Activated CD4-positive, alpha-beta T cell treated with anti-CD3 and anti-CD28 coated beads, Interleukin-2, amount 10 ng/mL, durations not matched to agents 7 days and 5 days (primary cell): ENCODE data around the gene MACROH2A1. TPM values are rescaled to one million over a fixed set of nuclear protein-coding genes. Genes with fewer than 3 reads are reported as not detected.

ENCODE experiments used
- CTCF ChIA-PET: fragments of 350-600 bp; sonication (Branson Sonifier 250); formaldehyde crosslinking; loops from one replicate; lab custom pipeline; 2021; ENCODE audit warnings: antibody characterized with exemption; lab: Charles Lee
- POLR2A ChIA-PET: fragments of 350-600 bp; sonication (Branson Sonifier 250); formaldehyde crosslinking; loops from one replicate; lab custom pipeline; 2021; ENCODE audit warnings: antibody characterized with exemption; lab: Charles Lee
- DNase-seq: peaks from one replicate; pipeline ENCODE4 v3.0.0-alpha.2; 2020
- H3K27ac Mint-ChIP-seq: one replicate; pipeline ENCODE4 v1.8.0; 2021; ENCODE audit warnings: mild to moderate bottlenecking, moderate library complexity, mixed read lengths
- H3K27me3 Mint-ChIP-seq: one replicate; pipeline ENCODE4 v1.8.0; 2021; ENCODE audit warnings: mixed read lengths
- H3K36me3 Mint-ChIP-seq: one replicate; pipeline ENCODE4 v1.8.0; 2021; ENCODE audit warnings: low read depth, mixed read lengths
- H3K4me1 Mint-ChIP-seq: one replicate; pipeline ENCODE4 v1.8.0; 2021; ENCODE audit warnings: mixed read lengths
- H3K4me3 Mint-ChIP-seq: one replicate; pipeline ENCODE4 v1.8.0; 2021; ENCODE audit warnings: mild to moderate bottlenecking, moderate library complexity, mixed read lengths
- H3K9me3 Mint-ChIP-seq: one replicate; pipeline ENCODE4 v1.8.0; 2021; ENCODE audit warnings: mixed read lengths
- total RNA-seq, 2 experiments: library from RNA; stranded (reverse); gene quantifications; one replicate each; pipeline ENCODE4 v1.2.3, GENCODE V29; 2021

The MACROH2A1 gene
- total RNA-seq, 2 experiments from 2014 or later = 287 to 297 TPM

DNA sequence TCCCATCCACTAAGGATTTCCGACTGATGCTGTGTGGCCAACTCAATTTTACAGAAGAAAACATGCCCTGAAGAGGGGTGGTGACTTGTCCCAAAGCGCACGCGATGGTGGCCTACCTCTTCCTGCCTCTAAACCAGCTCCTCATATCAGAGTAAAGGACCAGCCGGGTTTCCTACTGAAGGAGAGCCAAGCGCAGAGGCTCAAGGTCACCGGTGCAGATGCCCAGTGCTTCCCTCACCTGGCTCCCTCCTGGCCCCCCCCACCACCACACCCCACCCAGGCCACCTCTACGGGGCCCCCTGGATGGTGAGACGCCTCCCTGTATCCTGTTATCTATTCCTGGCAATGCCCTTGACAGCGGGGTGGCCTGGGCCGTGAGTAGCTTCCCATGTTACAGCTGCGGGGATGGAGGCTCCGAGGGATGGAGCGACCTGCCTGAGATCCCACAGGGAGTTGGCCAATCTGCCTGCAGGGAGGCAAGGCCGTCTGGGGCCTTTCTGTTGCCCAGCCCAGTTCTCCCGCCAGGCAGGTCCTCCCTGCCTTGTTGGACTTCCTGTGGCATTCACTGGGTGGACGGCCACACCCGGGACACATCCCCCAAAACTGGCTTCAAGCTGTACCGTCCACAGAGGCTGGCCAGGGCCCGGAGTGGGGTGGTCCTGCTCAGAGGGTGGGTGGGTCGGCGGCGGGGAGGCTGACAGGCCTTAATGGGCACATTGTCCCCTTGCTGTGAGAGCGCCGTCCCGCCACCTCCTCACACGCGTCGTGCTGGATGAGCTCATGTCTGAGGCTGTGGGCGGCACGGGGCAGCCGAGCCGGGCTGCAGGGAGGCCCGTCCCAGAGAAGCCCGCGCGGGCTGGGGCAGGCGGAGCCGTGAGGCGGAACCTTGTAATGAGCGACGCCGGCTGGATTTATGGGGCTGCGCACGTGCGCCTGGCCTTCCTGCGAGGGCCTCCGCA, 72.5 kb downstream of the MACROH2A1 start:
- peaks cover 46% of the 10 kb centered on the region for H3K4me1 Mint-ChIP-seq
- DNase-seq = no peak
- peaks cover 12% of the 10 kb centered on the region for H3K36me3 Mint-ChIP-seq
- no peaks in the 10 kb centered on the region for H3K27me3 Mint-ChIP-seq
- H3K4me3 Mint-ChIP-seq = no peak overlapping the region
- ChIA-PET CTCF (interaction anchor here (0.7 to 2.2 kb wide), 2 partner anchors 13 to 15 kb away, joined by 3 to 4 read pairs; no protein-coding TSS in a partner anchor), POLR2A (no interaction called here)
- no peaks in the 10 kb centered on the region for H3K9me3 Mint-ChIP-seq
- peak overlapping the region; percentile 69 for H3K27ac Mint-ChIP-seq

DNA sequence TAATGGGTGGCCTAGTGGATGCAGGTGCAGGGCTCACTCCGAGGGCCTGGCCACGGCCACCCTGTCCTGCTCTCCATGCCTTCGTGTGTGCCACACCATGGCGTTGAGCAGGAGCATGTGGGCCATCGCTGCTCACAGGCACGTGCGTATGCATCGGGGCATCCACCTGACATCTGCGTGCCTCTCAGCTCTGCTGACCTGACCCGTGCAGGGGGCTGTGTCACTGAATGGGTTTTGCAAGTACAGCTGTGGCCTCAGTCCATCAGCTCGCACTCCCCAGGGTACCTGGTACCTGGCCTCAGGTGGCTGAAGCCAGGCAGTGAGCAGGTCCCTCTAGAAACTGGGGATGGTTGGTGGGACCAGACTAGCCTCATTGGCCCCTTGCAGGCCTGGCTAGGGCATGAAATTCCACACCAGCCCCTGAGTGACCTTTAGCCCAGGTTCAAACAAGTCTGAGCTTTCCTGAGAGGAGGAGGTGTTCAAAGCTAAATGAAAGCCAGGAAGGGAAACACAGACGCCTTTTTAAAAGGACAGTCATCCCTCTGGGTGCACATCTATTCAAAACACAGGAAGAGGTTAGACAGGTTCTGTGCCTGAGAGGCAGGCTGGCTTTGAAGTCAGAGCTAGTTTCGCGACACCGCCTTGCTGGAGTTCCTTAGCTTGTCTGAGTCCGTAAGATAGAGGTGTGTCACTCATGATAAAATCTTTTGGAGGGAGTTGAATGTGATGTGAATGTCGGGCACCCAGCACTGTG, 74.0 kb downstream of the MACROH2A1 start:
- Mint-ChIP-seq H3K27me3 (no peaks in the 10 kb centered on the region), H3K4me1 (peaks cover 47% of the 10 kb centered on the region), H3K4me3 (no peak overlapping the region), H3K27ac (peak overlapping the region; percentile 63), H3K9me3 (no peaks in the 10 kb centered on the region), H3K36me3 (peaks cover 3% of the 10 kb centered on the region)
- DNase-seq = peak; percentile 71
- POLR2A ChIA-PET = no interaction called here
- CTCF ChIA-PET = interaction anchor here (1.1 to 2.2 kb wide), 3 partner anchors 10 to 42 kb away, joined by 3 to 5 read pairs (median 4); no protein-coding TSS in a partner anchor

DNA sequence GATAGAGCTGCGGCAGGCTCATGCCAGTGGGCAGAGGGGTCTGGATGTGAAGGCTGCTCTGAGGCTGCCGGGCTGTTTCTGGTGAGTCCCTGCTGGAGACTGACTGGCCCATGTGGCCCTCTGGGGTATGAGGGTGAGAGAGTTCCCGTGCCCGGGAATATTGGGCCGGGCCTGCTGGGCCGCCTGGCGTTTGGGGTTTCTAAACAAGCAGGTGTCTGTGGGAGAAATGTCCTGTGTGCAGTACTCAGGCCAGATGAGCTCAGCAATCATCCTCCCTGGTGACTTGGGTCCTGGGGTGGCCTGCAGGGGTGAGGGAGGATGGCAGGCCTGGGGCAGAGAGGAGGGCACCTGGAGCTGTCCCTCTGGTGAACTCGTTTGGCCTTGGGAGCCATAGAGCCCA, 74.9 kb downstream of the MACROH2A1 start:
- CTCF ChIA-PET = interaction anchor here (1.1 to 2.2 kb wide), 3 partner anchors 10 to 43 kb away, joined by 3 to 5 read pairs (median 4); no protein-coding TSS in a partner anchor
- H3K4me1 Mint-ChIP-seq = peaks cover 44% of the 10 kb centered on the region
- H3K27me3 Mint-ChIP-seq = no peaks in the 10 kb centered on the region
- no peaks in the 10 kb centered on the region for H3K36me3 Mint-ChIP-seq
- DNase-seq = no peak
- no peak overlapping the region for H3K4me3 Mint-ChIP-seq
- H3K27ac Mint-ChIP-seq = peak overlapping the region; percentile 79
- no peaks in the 10 kb centered on the region for H3K9me3 Mint-ChIP-seq
- POLR2A ChIA-PET = no interaction called here

DNA sequence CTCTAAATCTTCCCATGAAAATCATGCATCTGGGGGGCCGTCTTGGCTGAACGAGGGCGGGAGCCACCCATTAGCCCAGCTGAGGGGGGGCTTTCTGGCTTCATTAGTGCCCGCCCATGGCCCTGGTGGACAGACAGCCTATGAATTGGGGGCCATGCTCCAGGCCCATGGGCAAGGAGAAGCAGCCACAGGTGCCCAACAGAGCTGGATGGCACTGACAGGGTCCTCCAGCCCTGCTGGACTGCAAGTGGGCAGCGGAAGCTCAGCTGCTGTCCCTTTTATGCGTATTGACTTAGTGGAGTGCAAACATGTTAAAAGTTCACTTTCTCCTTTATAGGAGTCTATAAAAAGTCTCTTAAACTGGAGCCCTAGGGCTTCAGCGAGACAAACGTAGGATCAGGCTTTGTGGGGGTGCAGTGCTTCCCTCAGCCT, 75.3 kb downstream of the MACROH2A1 start:
- no peak overlapping the region for H3K4me3 Mint-ChIP-seq
- no peak for DNase-seq
- no peak overlapping the region for H3K27ac Mint-ChIP-seq
- no peaks in the 10 kb centered on the region for H3K27me3 Mint-ChIP-seq
- no peaks in the 10 kb centered on the region for H3K36me3 Mint-ChIP-seq
- POLR2A ChIA-PET = no interaction called here
- CTCF ChIA-PET = interaction anchor here (1.4 to 2.1 kb wide), 2 partner anchors 9 to 12 kb away, joined by 5 to 6 read pairs; no protein-coding TSS in a partner anchor
- H3K4me1 Mint-ChIP-seq = peaks cover 43% of the 10 kb centered on the region
- H3K9me3 Mint-ChIP-seq = no peaks in the 10 kb centered on the region

- CTCF ChIA-PET = interaction anchor here (1.4 kb wide), 1 partner anchor 9 kb away, joined by 6 read pairs; no protein-coding TSS in a partner anchor
- Mint-ChIP-seq H3K27ac (peak overlapping the region; percentile 54), H3K4me1 (peaks cover 38% of the 10 kb centered on the region)
These were observed 75.8 kb downstream of the MACROH2A1 start for GRCh38 chr5:135323227-135323626.

DNA sequence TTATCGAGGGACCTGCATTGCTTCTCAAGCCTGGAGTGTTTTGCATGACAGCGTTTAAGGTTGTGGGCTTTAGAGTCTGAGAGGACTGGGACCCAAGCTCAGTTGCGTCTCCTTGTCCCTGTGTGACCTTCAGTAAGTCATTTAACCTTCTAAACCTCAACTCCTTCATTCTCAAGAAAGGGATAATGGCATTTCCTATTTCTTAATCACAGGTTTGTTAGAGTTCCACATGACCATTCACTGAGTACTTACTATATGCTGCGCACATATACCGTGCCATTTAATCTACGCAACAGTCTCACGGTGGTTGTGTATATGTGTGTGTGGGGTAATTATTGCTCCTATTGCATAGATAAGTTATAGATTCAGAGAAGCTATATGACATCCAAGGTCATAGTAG, 76.3 kb downstream of the MACROH2A1 start:
- Mint-ChIP-seq H3K27ac (no peak overlapping the region), H3K36me3 (no peaks in the 10 kb centered on the region), H3K9me3 (no peaks in the 10 kb centered on the region), H3K4me3 (no peak overlapping the region), H3K4me1 (peaks cover 35% of the 10 kb centered on the region), H3K27me3 (no peaks in the 10 kb centered on the region)
- DNase-seq = no peak
- POLR2A ChIA-PET = interaction anchor here (0.5 kb wide), 1 partner anchor 17 kb away, joined by 3 read pairs; no protein-coding TSS in a partner anchor
- CTCF ChIA-PET = interaction anchor here (0.5 to 1.4 kb wide), 2 partner anchors 10 to 80 kb away, joined by 3 to 6 read pairs; no protein-coding TSS in a partner anchor

More at GRCh38 chr5:135323227-135323626, 75.8 kb downstream of the MACROH2A1 start:
- no peak for DNase-seq
- Mint-ChIP-seq H3K27me3 (no peaks in the 10 kb centered on the region), H3K9me3 (no peaks in the 10 kb centered on the region), H3K4me3 (no peak overlapping the region), H3K36me3 (no peaks in the 10 kb centered on the region)
- POLR2A ChIA-PET = interaction anchor here (0.5 kb wide), 1 partner anchor 17 kb away, joined by 3 read pairs; no protein-coding TSS in a partner anchor

- no peaks in the 10 kb centered on the region for H3K9me3 Mint-ChIP-seq
- ChIA-PET POLR2A (no interaction called here), CTCF (interaction anchor here (0.5 to 1.4 kb wide), 2 partner anchors 10 to 80 kb away, joined by 3 to 6 read pairs; no protein-coding TSS in a partner anchor)
- H3K27ac Mint-ChIP-seq = no peak overlapping the region
- no peaks in the 10 kb centered on the region for H3K27me3 Mint-ChIP-seq
- peaks cover 34% of the 10 kb centered on the region for H3K4me1 Mint-ChIP-seq
- no peak overlapping the region for H3K4me3 Mint-ChIP-seq
- no peaks in the 10 kb centered on the region for H3K36me3 Mint-ChIP-seq
- no peak for DNase-seq
These were observed 76.8 kb downstream of the MACROH2A1 start for GRCh38 chr5:135322271-135322670.

- ChIA-PET CTCF (interaction anchor here (0.5 to 1.7 kb wide), 2 partner anchors 11 to 14 kb away, joined by 4 to 5 read pairs; no protein-coding TSS in a partner anchor), POLR2A (no interaction called here)
- DNase-seq = no peak
- Mint-ChIP-seq H3K4me3 (no peak overlapping the region), H3K27me3 (no peaks in the 10 kb centered on the region), H3K27ac (no peak overlapping the region), H3K4me1 (peaks cover 26% of the 10 kb centered on the region), H3K9me3 (no peaks in the 10 kb centered on the region), H3K36me3 (no peaks in the 10 kb centered on the region)
These were observed 78.1 kb downstream of the MACROH2A1 start for GRCh38 chr5:135320718-135321484.

GRCh38 chr5:135319928-135320606, 79.0 kb downstream of the MACROH2A1 start:
- ChIA-PET POLR2A (no interaction called here), CTCF (interaction anchor here (0.5 to 1.7 kb wide), 2 partner anchors 10 to 13 kb away, joined by 4 to 5 read pairs; no protein-coding TSS in a partner anchor)
- no peaks in the 10 kb centered on the region for H3K27me3 Mint-ChIP-seq
- H3K4me1 Mint-ChIP-seq = peaks cover 25% of the 10 kb centered on the region
- no peak for DNase-seq
- no peaks in the 10 kb centered on the region for H3K36me3 Mint-ChIP-seq
- no peak overlapping the region for H3K4me3 Mint-ChIP-seq
- H3K27ac Mint-ChIP-seq = no peak overlapping the region
- H3K9me3 Mint-ChIP-seq = no peaks in the 10 kb centered on the region

GRCh38 chr5:135319458-135319857, 79.6 kb downstream of the MACROH2A1 start:
- no peaks in the 10 kb centered on the region for H3K9me3 Mint-ChIP-seq
- H3K4me1 Mint-ChIP-seq = peaks cover 23% of the 10 kb centered on the region
- ChIA-PET CTCF (no interaction called here), POLR2A (no interaction called here)
- no peaks in the 10 kb centered on the region for H3K27me3 Mint-ChIP-seq
- no peaks in the 10 kb centered on the region for H3K36me3 Mint-ChIP-seq
- H3K4me3 Mint-ChIP-seq = no peak overlapping the region
- DNase-seq = no peak
- no peak overlapping the region for H3K27ac Mint-ChIP-seq

- ChIA-PET CTCF (no interaction called here), POLR2A (no interaction called here)
- Mint-ChIP-seq H3K4me1 (peaks cover 23% of the 10 kb centered on the region), H3K4me3 (no peak overlapping the region), H3K9me3 (no peaks in the 10 kb centered on the region), H3K36me3 (no peaks in the 10 kb centered on the region), H3K27me3 (no peaks in the 10 kb centered on the region), H3K27ac (no peak overlapping the region)
- no peak for DNase-seq
These were observed 80.1 kb downstream of the MACROH2A1 start for GRCh38 chr5:135318924-135319323.
